ENCODE data around the gene GALNT12.

GALNT12 gene

GRCh38 chr9:98783518-98784226 lies 23.8 kb upstream of the GALNT12 start:
- DNase-seq, result no peak

- DNase-seq, result no peak
These were observed 22.4 kb upstream of the GALNT12 start for GRCh38 chr9:98784831-98785806.

GRCh38 chr9:98786750-98787510 lies 20.5 kb upstream of the GALNT12 start:
- no peak for DNase-seq

- no peak for DNase-seq
These were observed 19.6 kb upstream of the GALNT12 start for GRCh38 chr9:98787766-98788335.

GRCh38 chr9:98789483-98790133 lies 17.9 kb upstream of the GALNT12 start:
- no peak for DNase-seq

- no peak for DNase-seq
These were observed 17.2 kb upstream of the GALNT12 start for GRCh38 chr9:98790134-98790841.

GRCh38 chr9:98790842-98791607 lies 16.4 kb upstream of the GALNT12 start:
- DNase-seq, result no peak

GRCh38 chr9:98791608-98792490 lies 15.6 kb upstream of the GALNT12 start:
- DNase-seq, result no peak

- no peak for DNase-seq
These were observed 14.4 kb upstream of the GALNT12 start for GRCh38 chr9:98793031-98793430.

- no peak for DNase-seq
These were observed 12.7 kb upstream of the GALNT12 start for GRCh38 chr9:98794802-98795201.

- DNase-seq, result no peak
These were observed 12.0 kb upstream of the GALNT12 start for GRCh38 chr9:98795295-98795955.

- DNase-seq, result no peak
These were observed 11.5 kb upstream of the GALNT12 start for GRCh38 chr9:98795970-98796363.

- peak; percentile 26 for DNase-seq
These were observed 10.9 kb upstream of the GALNT12 start, which contains the start of gene ANKS6 for GRCh38 chr9:98796364-98797101. TSS of gene ANKS6 (minus strand) at chr9:98796555. CDS start at chr9:98796491, 64 bp downstream.

- no peak for DNase-seq
These were observed 10.0 kb upstream of the GALNT12 start for GRCh38 chr9:98797491-98797890.

- DNase-seq, result no peak
These were observed 9.2 kb upstream of the GALNT12 start for GRCh38 chr9:98798254-98798653.

- DNase-seq, result no peak
These were observed 5.9 kb upstream of the GALNT12 start for GRCh38 chr9:98801561-98801960.

GRCh38 chr9:98801969-98802371 lies 5.5 kb upstream of the GALNT12 start:
- DNase-seq, result no peak

- no peak for DNase-seq
These were observed 3.4 kb upstream of the GALNT12 start for GRCh38 chr9:98804083-98804482.
